ENCODE measurements around the gene CDKN3. TPM values are rescaled to one million over a fixed set of nuclear protein-coding genes. Genes with fewer than 3 reads are reported as not detected.
"Not testable (repeated sequence)": the region's sequence is repeated elsewhere in the genome, so short reads cannot be mapped to it uniquely, and the experiment has no call there.

CDKN3 gene
- total RNA-seq, 1 donor from 2014 or later, result 50.8 TPM

DNA sequence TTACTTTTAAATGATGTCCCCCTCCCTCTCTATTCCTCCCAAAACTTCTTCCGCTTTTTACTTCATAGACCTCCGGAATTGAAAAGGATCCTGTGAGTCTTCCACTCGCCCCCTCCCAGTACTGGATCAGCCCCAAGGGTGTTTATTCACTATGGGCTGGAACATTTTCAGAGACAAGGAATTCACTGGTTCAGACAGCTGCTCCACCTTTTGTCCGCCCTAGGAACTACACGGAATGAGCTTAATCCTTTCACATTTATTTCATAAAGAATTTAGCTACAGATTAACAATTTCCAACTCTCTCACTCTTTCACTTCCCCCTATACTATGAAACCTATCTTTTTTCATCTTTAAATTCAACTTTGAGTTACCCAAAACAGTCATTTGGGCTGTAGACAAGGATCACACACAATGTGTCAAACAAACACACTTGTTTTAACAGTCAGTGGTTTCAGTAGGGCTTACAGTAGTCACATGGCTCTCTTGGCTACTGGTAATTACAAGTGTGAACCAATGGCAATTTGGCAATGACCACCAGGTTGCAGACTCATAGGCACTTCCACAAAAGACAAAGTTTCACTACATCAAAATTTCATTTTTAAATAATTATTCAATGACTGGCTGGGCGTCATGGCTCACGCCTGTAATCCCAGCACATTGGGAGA lies 23.8 kb downstream of the CDKN3 start:
- Mint-ChIP-seq H3K27ac (no peak overlapping the region), H3K36me3 (ENCODE audit: low read depth) (peaks cover 27% of the 10 kb centered on the region), H3K4me3 (no peak overlapping the region), H3K9me3 (no peaks in the 10 kb centered on the region), H3K27me3 (no peaks in the 10 kb centered on the region), H3K4me1 (peaks cover 9% of the 10 kb centered on the region)
- intact Hi-C loops (cut with micrococcal nuclease), result loop anchor here (2.0 kb wide), 1 partner anchor 22 kb away; no protein-coding TSS in a partner anchor
- DNase-seq, result no peak

- peaks cover 39% of the 10 kb centered on the region for H3K36me3 Mint-ChIP-seq (ENCODE audit: low read depth)
- no peak for DNase-seq
- intact Hi-C loops (cut with micrococcal nuclease), result no loop called here
- no peak overlapping the region for H3K27ac Mint-ChIP-seq
- no peaks in the 10 kb centered on the region for H3K27me3 Mint-ChIP-seq
- H3K4me1 Mint-ChIP-seq, result peaks cover 13% of the 10 kb centered on the region
- no peak overlapping the region for H3K4me3 Mint-ChIP-seq
- H3K9me3 Mint-ChIP-seq, result no peaks in the 10 kb centered on the region
Observed at GRCh38 chr14:54423991-54424390, 27.2 kb downstream of the CDKN3 start.

- H3K27me3 Mint-ChIP-seq, result no peaks in the 10 kb centered on the region
- H3K27ac Mint-ChIP-seq, result no peak overlapping the region
- no peak overlapping the region for H3K4me3 Mint-ChIP-seq
- peaks cover 15% of the 10 kb centered on the region for H3K4me1 Mint-ChIP-seq
- H3K9me3 Mint-ChIP-seq, result no peaks in the 10 kb centered on the region
- H3K36me3 Mint-ChIP-seq (ENCODE audit: low read depth), result peaks cover 42% of the 10 kb centered on the region
- intact Hi-C loops (cut with micrococcal nuclease), result no loop called here
- no peak for DNase-seq
Observed at GRCh38 chr14:54424479-54424901, 27.7 kb downstream of the CDKN3 start.

DNA sequence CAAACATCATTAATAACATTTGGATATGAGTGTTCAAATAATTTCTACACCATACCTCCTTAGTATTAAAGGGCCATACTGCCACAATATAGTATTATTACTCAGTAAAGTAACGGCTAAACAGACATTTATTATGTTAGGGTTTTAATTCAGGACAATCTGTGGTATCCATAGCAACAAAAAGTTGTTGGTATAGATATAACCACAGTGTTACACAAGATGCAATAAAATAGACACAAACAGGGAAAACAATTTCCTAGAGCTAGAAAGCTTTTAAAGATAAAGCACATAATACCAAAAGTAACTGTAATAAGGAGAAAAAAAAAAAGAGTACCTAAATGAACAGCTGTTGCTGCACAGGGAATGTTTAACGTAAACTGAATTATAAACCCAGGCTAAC lies 28.3 kb downstream of the CDKN3 start:
- H3K27me3 Mint-ChIP-seq, result no peaks in the 10 kb centered on the region
- H3K27ac Mint-ChIP-seq, result no peak overlapping the region
- H3K4me3 Mint-ChIP-seq, result no peak overlapping the region
- H3K4me1 Mint-ChIP-seq, result peaks cover 15% of the 10 kb centered on the region
- peaks cover 45% of the 10 kb centered on the region for H3K36me3 Mint-ChIP-seq (ENCODE audit: low read depth)
- intact Hi-C loops (cut with micrococcal nuclease), result no loop called here
- DNase-seq, result no peak
- H3K9me3 Mint-ChIP-seq, result no peaks in the 10 kb centered on the region

GRCh38 chr14:54425537-54426274 lies 28.9 kb downstream of the CDKN3 start:
- Mint-ChIP-seq H3K36me3 (ENCODE audit: low read depth) (peaks cover 48% of the 10 kb centered on the region), H3K9me3 (no peaks in the 10 kb centered on the region), H3K4me3 (no peak overlapping the region), H3K27ac (peak overlapping the region; percentile 9), H3K4me1 (peaks cover 14% of the 10 kb centered on the region), H3K27me3 (no peaks in the 10 kb centered on the region)
- DNase-seq, result no peak
- intact Hi-C loops (cut with micrococcal nuclease), result no loop called here

DNA sequence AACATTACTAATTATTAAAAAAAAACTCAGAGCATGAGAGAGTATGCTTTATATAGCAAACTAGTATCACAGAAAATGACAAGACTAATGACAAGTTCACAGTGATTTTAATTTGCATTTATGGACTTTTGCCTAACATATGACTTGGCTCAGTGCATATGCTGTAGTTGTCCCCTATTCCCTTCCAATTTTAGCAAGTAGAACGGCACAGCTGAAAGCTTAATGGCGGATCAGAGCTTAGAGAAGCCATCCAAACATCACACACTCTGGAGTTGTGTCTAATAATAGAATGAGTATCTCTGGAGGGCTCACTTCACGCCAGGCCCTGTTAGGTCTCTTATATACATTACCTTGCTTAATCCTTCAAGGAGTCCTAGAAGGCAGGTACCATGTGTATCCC lies 31.1 kb downstream of the CDKN3 start:
- Mint-ChIP-seq H3K36me3 (ENCODE audit: low read depth) (peaks cover 61% of the 10 kb centered on the region), H3K9me3 (no peaks in the 10 kb centered on the region), H3K27ac (peak overlapping the region; percentile 3), H3K4me3 (no peak overlapping the region), H3K27me3 (no peaks in the 10 kb centered on the region), H3K4me1 (peaks cover 20% of the 10 kb centered on the region)
- no peak for DNase-seq
- intact Hi-C loops (cut with micrococcal nuclease), result loop anchor here (1.0 kb wide), 1 partner anchor 13 kb away; the partner anchor contains the start of gene CNIH1

DNA sequence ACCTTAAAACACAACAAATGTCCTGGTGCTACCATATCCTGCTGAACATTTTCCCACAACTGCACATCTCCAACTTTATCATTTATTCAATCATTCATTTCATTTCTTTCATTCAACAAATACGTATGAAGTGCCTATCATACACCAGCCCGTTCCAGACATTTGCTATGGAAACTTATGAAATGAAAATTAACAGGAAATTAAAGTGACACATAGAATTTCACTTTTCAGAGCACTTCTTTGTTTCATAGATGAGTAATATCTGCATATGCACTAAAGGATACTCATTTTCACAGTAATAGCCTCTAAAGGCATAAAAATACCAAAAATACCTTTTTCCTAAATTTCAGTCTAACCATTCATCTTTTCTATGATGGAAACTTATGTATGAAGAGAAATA lies 31.7 kb downstream of the CDKN3 start:
- intact Hi-C loops (cut with micrococcal nuclease), result loop anchor here (1.0 kb wide), 1 partner anchor 13 kb away; the partner anchor contains the start of gene CNIH1
- no peak for DNase-seq
- Mint-ChIP-seq H3K27ac (peak overlapping the region; percentile 3), H3K27me3 (no peaks in the 10 kb centered on the region), H3K36me3 (ENCODE audit: low read depth) (peaks cover 66% of the 10 kb centered on the region), H3K4me3 (no peak overlapping the region), H3K9me3 (no peaks in the 10 kb centered on the region), H3K4me1 (peaks cover 25% of the 10 kb centered on the region)

GRCh38 chr14:54435500-54435981 lies 38.7 kb downstream of the CDKN3 start:
- peak overlapping the region; percentile 74 for H3K4me3 Mint-ChIP-seq

DNA sequence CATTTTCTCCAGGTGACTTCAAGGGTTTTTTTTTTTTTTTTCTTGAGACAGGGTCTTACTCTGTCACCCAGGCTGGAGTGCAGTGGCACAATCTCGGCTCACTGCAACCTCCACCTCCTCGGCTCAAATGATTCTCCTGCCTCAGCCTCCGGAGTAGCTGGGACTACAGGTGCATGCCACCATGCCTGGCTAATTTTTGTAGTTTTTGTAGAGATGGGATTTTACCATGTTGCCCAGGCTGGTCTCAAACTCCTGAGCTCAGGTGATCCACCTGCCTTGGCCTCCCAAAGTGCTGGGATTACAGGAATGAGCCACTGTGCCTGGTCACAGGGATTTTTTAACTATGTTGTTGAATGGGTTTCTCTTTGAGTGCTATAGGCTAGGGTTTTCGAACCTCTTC lies 41.1 kb downstream of the CDKN3 start:
- not testable (repeated sequence) for H3K9me3 Mint-ChIP-seq, H3K4me3 Mint-ChIP-seq, DNase-seq, H3K27ac Mint-ChIP-seq, H3K27me3 Mint-ChIP-seq
- Mint-ChIP-seq H3K4me1 (peaks cover 64% of the 10 kb centered on the region), H3K36me3 (ENCODE audit: low read depth) (peaks cover 53% of the 10 kb centered on the region)
- intact Hi-C loops (cut with micrococcal nuclease), result loop anchor here (5.0 kb wide), 1 partner anchor 464 kb away; the partner anchor contains the start of gene GCH1

More at GRCh38 chr14:54435500-54435981, 38.7 kb downstream of the CDKN3 start:
- DNase-seq, result no peak
- peaks cover 62% of the 10 kb centered on the region for H3K4me1 Mint-ChIP-seq
- no peaks in the 10 kb centered on the region for H3K27me3 Mint-ChIP-seq
- H3K27ac Mint-ChIP-seq, result peak overlapping the region; percentile 89
- peaks cover 71% of the 10 kb centered on the region for H3K36me3 Mint-ChIP-seq (ENCODE audit: low read depth)
- no peaks in the 10 kb centered on the region for H3K9me3 Mint-ChIP-seq
- intact Hi-C loops (cut with micrococcal nuclease), result loop anchor here (1.0 to 5.0 kb wide), 4 partner anchors 38 to 467 kb away; partner anchors contain the start of genes CDKN3, CGRRF1, GCH1 and SAMD4A

GRCh38 chr14:54438703-54439102 lies 41.9 kb downstream of the CDKN3 start:
- DNase-seq, result no peak
- Mint-ChIP-seq H3K9me3 (no peaks in the 10 kb centered on the region), H3K27ac (peak overlapping the region; percentile 30), H3K4me1 (peaks cover 59% of the 10 kb centered on the region), H3K4me3 (peak overlapping the region; percentile 43), H3K27me3 (no peaks in the 10 kb centered on the region), H3K36me3 (ENCODE audit: low read depth) (peaks cover 48% of the 10 kb centered on the region)
- intact Hi-C loops (cut with micrococcal nuclease), result loop anchor here (5.0 kb wide), 1 partner anchor 464 kb away; the partner anchor contains the start of gene GCH1

- Mint-ChIP-seq H3K4me3 (peak overlapping the region; percentile 95), H3K4me1 (peaks cover 50% of the 10 kb centered on the region), H3K36me3 (ENCODE audit: low read depth) (peaks cover 36% of the 10 kb centered on the region), H3K9me3 (no peaks in the 10 kb centered on the region), H3K27ac (peak overlapping the region; percentile 94), H3K27me3 (no peaks in the 10 kb centered on the region)
- intact Hi-C loops (cut with micrococcal nuclease), result loop anchor here (2.0 to 10.0 kb wide), 2 partner anchors 333 to 895 kb away; no protein-coding TSS in a partner anchor
- DNase-seq, result no peak
Observed at GRCh38 chr14:54440037-54440436, 43.2 kb downstream of the CDKN3 start.

- Mint-ChIP-seq H3K27ac (peak overlapping the region; percentile 94), H3K27me3 (no peaks in the 10 kb centered on the region), H3K4me3 (peak overlapping the region; percentile 95), H3K9me3 (no peaks in the 10 kb centered on the region), H3K36me3 (ENCODE audit: low read depth) (peaks cover 33% of the 10 kb centered on the region), H3K4me1 (peaks cover 46% of the 10 kb centered on the region)
- DNase-seq, result no peak
- intact Hi-C loops (cut with micrococcal nuclease), result loop anchor here (2.0 to 10.0 kb wide), 2 partner anchors 332 to 894 kb away; no protein-coding TSS in a partner anchor
Observed at GRCh38 chr14:54440476-54440872, 43.7 kb downstream of the CDKN3 start.

DNA sequence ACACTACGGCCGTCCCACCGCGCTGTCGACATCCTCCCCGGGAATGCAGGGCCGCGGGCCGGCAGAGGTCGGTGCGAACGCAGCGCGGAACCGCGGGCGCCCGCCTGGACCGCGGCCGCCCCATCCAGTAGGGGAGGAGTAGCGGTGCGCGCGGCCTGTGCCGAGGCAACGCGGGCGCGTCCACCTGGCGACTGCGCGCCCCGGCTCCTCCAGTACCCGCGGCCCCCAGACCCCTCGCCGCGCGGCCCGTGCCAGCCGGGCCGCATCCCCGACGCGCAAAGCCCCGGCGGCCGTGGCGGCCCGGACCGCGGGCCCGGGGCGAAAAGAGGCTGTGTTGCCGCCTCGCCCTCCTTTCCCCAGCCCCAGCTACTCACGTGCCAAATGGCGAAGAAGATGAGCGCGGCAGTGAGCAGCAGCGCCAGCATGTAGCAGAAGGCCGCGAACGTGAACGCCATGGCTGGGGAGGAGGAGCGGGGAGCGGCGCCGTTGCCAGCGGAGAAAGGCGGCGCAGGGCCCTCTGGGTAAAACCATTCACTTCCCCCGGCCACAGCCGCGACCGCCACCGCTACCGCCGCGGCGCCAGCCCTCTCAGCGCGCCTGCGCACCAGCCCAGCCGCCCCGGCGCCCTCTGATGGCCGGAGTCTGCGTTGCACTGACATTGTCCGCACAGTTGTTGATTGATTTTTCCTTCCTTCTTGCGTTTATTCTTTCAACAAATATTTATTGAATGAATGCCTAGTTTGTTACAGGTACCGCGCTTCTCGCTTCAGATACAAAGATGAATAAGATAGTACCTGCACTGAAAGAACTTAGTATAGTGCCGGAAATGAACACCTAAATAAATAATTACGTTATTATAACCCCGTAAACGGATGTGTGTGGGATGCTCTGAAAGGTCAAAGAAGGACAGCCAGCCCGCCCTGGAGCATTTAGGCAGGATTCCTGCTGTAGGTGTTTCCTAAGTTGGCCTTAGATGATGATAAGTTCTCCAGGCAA lies 44.4 kb downstream of the CDKN3 start, which contains the start of gene CNIH1:
TSS of gene CNIH1 (minus strand) at position 502 of the 996 bp plus-strand sequence. CDS start at position 455, 47 bp downstream.
- peak; percentile 99 for DNase-seq
- Mint-ChIP-seq H3K4me3 (peak within 1 kb of the TSS; percentile 95), H3K4me1 (peaks cover 42% of the 10 kb centered on the region), H3K9me3 (no peaks in the 10 kb centered on the region), H3K27ac (peak within 1 kb of the TSS; percentile 94), H3K27me3 (peaks cover 2% of the 10 kb centered on the region), H3K36me3 (ENCODE audit: low read depth) (peaks cover 29% of the 10 kb centered on the region)
- intact Hi-C loops (cut with micrococcal nuclease), result loop anchor here (1.0 to 10.0 kb wide), 7 partner anchors 13 to 894 kb away; partner anchors contain the start of genes CGRRF1 and GMFB

Measured in activated CD4-positive, alpha-beta T cell treated with anti-CD3 and anti-CD28 coated beads, Interleukin-2, amount 10 ng/mL, durations not matched to agents 24 days and 14 days (primary cell).